Stomach (tissue), 9 donors: ENCODE measurements around the gene GIMAP1. TPM values are rescaled to one million over a fixed set of nuclear protein-coding genes. Genes with fewer than 3 reads are reported as not detected.

Experiments
- DNase-seq, 2 donors: peaks; one replicate each; pipeline versions ENCODE4 v3.0.0 to v3.0.0-alpha.2; 2013 to 2019
- H3K27ac ChIP-seq, 5 donors: fragments of 200-600 bp in 4 of 5; sonication (generic) in 4 of 5; one replicate each; pipeline ENCODE4 v1.5.1; 2013 to 2019; ENCODE audit warnings: mild to moderate bottlenecking in 1 of 5, moderate library complexity in 1 of 5
- H3K27me3 ChIP-seq, 3 donors: fragments of 200-600 bp; sonication (generic); one replicate each; pipeline ENCODE4 v1.5.1; 2017 to 2019; ENCODE audit warnings: mixed run types in 1 of 3
- H3K36me3 ChIP-seq, 4 donors: fragments of 200-600 bp; sonication (generic); 1 replicate in 3 of 4; 2 replicates in 1 of 4; pipeline ENCODE4 v1.5.1; 2016 to 2019
- H3K4me1 ChIP-seq, 4 donors: fragments of 200-600 bp; sonication (generic); one replicate each; pipeline ENCODE4 v1.5.1; 2016 to 2019
- H3K4me3 ChIP-seq, 4 donors: fragments of 200-600 bp; sonication (generic) in 3 of 4; one replicate each; pipeline ENCODE4 v1.5.1; 2016 to 2019; ENCODE audit warnings: mild to moderate bottlenecking in 1 of 4
- H3K9me3 ChIP-seq, 4 donors: fragments of 200-600 bp; sonication (generic); one replicate each; pipeline ENCODE4 v1.5.1; 2016 to 2019
- CTCF ChIP-seq, 7 experiments: fragments of 450-650 bp in 4 of 7; fragments of 200-600 bp in 3 of 7; sonication (generic) in 3 of 7; IDR thresholded peaks; one replicate each; pipeline ENCODE4 v1.5.1; 2016 to 2019; ENCODE audit warnings: antibody characterized with exemption in 7 of 7, control low read depth in 2 of 7, mild to moderate bottlenecking in 1 of 7
- EP300 ChIP-seq: sonication (generic); formaldehyde crosslinking; IDR thresholded peaks from one replicate; pipeline ENCODE4 v1.6.1; 2017; ENCODE audit warnings: antibody characterized with exemption
- POLR2A ChIP-seq, 4 donors: fragments of 450-650 bp; IDR thresholded peaks; one replicate each; pipeline ENCODE4 v1.6.1; 2016; ENCODE audit warnings: antibody characterized with exemption in 4 of 4, control low read depth in 2 of 4, mild to moderate bottlenecking in 1 of 4, moderate library complexity in 1 of 4
- POLR2AphosphoS5 ChIP-seq, 3 donors: sonication (generic); formaldehyde crosslinking; IDR thresholded peaks; one replicate each; pipeline ENCODE4 v1.6.1; 2016; ENCODE audit warnings: antibody characterized with exemption in 3 of 3
- WGBS, 5 donors: extraction: QIAGEN DNeasy Blood & Tissue Kit in 3 of 5; methylation state at CpG; one replicate each; pipeline versions ENCODE4 v1.1.5 to v1.1.7; 2013 to 2018; 5-methylcytosine and 5-hydroxymethylcytosine counted together
- intact Hi-C: fragments of 100-400 bp; cut with DNase I; formaldehyde crosslinking; loops from one replicate; pipeline ENCODE4 v1.15.1; 2023; ENCODE audit warnings: low total_unique reads
- polyA plus RNA-seq, 3 donors: library from polyadenylated mRNA; stranded (reverse); fragments of 200-250 nt; gene quantifications; one replicate each; pipeline ENCODE4 v1.2.3, GENCODE V29; 2013
- total RNA-seq, 5 donors: library from RNA; depleted of rRNA; stranded (reverse); fragments of >200 nt; gene quantifications; one replicate each; pipeline versions ENCODE4 v1.1.0 to v1.2.3, GENCODE V29; 2014 to 2016
- donor health status: healthy with polysubstance abuse.
- donor health status: Bipolar disorder and iron deficiency.
- donor health status: healthy.

The GIMAP1 gene
- total and polyA plus RNA-seq, 8 donors: 0.45 to 5.8 (median 2.7) TPM; not detected in 1

DNA sequence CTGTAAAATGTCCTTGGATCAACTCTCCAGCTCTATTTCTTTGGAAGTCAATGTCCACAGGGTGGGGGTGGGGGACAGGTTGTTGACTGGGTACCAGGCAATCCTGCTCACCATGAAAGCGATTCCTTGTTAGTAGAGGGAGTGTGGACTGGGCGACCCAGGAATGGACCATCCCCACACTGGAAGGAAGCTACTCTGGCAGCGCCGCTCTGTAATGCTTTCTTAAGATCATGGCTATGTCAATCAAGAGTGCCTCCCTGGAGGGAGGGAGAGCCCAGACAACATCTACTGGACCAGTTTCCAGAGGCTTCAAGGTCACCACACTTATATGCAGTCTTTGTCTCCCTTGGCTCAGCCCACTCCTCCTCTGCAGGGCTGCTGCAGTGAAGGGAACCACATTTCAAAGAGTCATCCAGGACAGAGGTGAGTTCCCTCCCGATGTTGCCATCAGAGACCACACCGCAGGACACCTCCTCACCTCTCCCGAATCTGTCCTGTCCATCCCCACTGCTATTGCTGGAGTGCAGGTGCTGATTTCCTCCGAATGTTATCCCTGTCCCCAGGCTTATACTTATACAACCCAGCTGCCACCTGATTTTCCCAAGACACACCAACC is 27.7 kb downstream of the GIMAP1 start:
- no peaks in the 10 kb centered on the region for H3K9me3 ChIP-seq
- intact Hi-C loops: loop anchor here (10.0 kb wide), 1 partner anchor 269 kb away; no protein-coding TSS in a partner anchor
- H3K4me1 ChIP-seq: peaks cover 0 to 34% (median 18%) of the 10 kb centered on the region in 4 donors
- WGBS, 5 donors: 69 to 83% (median 75%) methylated on average over 8 of the region's 8 CpGs
- no peak for TF ChIP-seq CTCF (IDR thresholded peaks at IDR 0.05)
- no peak for TF ChIP-seq POLR2A (IDR thresholded peaks at IDR 0.05)
- TF ChIP-seq EP300: no peak
- TF ChIP-seq POLR2AphosphoS5 (IDR thresholded peaks at IDR 0.05): no peak
- no peak for DNase-seq
- no peak overlapping the region for H3K27ac ChIP-seq
- no peaks in the 10 kb centered on the region for H3K27me3 ChIP-seq
- H3K4me3 ChIP-seq: peak overlapping the region in 1 of 4 donors; percentile 3
- peaks cover 0 to 22% (median 8%) of the 10 kb centered on the region in 4 donors for H3K36me3 ChIP-seq

GRCh38 chr7:150745086-150745485 is 28.7 kb downstream of the GIMAP1 start:
- H3K27me3 ChIP-seq: no peaks in the 10 kb centered on the region
- no peaks in the 10 kb centered on the region for H3K9me3 ChIP-seq
- TF ChIP-seq POLR2A (IDR thresholded peaks at IDR 0.05) (no peak), POLR2AphosphoS5 (IDR thresholded peaks at IDR 0.05) (no peak), CTCF (IDR thresholded peaks at IDR 0.05) (no peak), EP300 (no peak)
- DNase-seq: no peak
- intact Hi-C loops: loop anchor here (10.0 kb wide), 1 partner anchor 270 kb away; no protein-coding TSS in a partner anchor
- 78 to 79% (median 79%) methylated on average over 5 of the region's 5 CpGs for WGBS, 5 donors
- H3K27ac ChIP-seq: no peak overlapping the region
- peaks cover 0 to 22% (median 8%) of the 10 kb centered on the region in 4 donors for H3K36me3 ChIP-seq
- no peak overlapping the region for H3K4me3 ChIP-seq
- peaks cover 0 to 34% (median 18%) of the 10 kb centered on the region in 4 donors for H3K4me1 ChIP-seq

GRCh38 chr7:150745876-150746275 is 29.5 kb downstream of the GIMAP1 start:
- DNase-seq: no peak
- Histone ChIP-seq H3K4me1 (peaks cover 0 to 34% (median 18%) of the 10 kb centered on the region in 4 donors), H3K4me3 (no peak overlapping the region), H3K27ac (no peak overlapping the region), H3K9me3 (no peaks in the 10 kb centered on the region), H3K27me3 (no peaks in the 10 kb centered on the region), H3K36me3 (peaks cover 0 to 22% (median 8%) of the 10 kb centered on the region in 4 donors)
- 44 to 67% (median 61%) methylated on average over 3 of the region's 3 CpGs for WGBS, 5 donors
- intact Hi-C loops: loop anchor here (10.0 kb wide), 1 partner anchor 271 kb away; no protein-coding TSS in a partner anchor
- TF ChIP-seq POLR2A (IDR thresholded peaks at IDR 0.05) (no peak), EP300 (no peak), CTCF (IDR thresholded peaks at IDR 0.05) (no peak), POLR2AphosphoS5 (IDR thresholded peaks at IDR 0.05) (no peak)

DNA sequence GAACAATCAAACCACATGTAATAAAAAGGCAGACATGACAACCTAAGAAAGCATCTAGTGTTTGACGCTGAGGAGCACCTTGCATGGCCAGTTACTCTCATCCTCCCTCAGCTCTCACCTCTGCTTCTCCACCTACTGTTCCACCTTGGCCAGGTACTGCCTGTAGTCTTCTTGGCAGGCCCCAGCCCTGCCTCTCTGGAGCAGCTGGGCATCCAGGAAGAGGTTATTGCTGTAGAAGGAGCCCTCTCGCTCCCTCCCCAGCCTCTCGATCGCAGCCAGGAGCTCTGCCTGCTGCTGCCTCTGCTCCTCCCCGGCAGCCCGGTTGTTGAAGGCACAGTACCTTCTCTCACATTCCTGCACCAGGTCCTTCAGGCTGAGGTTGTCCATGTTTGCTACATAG is 30.5 kb downstream of the GIMAP1 start:
- DNase-seq: no peak
- TF ChIP-seq EP300: no peak
- TF ChIP-seq POLR2A (IDR thresholded peaks at IDR 0.05): no peak
- no peak for TF ChIP-seq POLR2AphosphoS5 (IDR thresholded peaks at IDR 0.05)
- TF ChIP-seq CTCF (IDR thresholded peaks at IDR 0.05): no peak
- Histone ChIP-seq H3K27ac (no peak overlapping the region), H3K9me3 (no peaks in the 10 kb centered on the region), H3K4me1 (peaks cover 0 to 31% (median 18%) of the 10 kb centered on the region in 4 donors), H3K36me3 (peaks cover 0 to 17% (median 5%) of the 10 kb centered on the region in 4 donors), H3K4me3 (no peak overlapping the region), H3K27me3 (no peaks in the 10 kb centered on the region)
- intact Hi-C loops: loop anchor here (10.0 kb wide), 1 partner anchor 272 kb away; no protein-coding TSS in a partner anchor
- 82 to 91% (median 83%) methylated on average over 6 of the region's 6 CpGs for WGBS, 5 donors
